ENCODE data around the gene METTL26. TPM values are rescaled to one million over a fixed set of nuclear protein-coding genes. Genes with fewer than 3 reads are reported as not detected.

Gene METTL26
- total RNA-seq: 10 to 100 TPM; 18.8 to 32.3 (median 24.4) TPM
- 100 to 1,000 TPM in 1 of 2 donors, 10 to 100 TPM in 1; 87.6 to 130 TPM for polyA plus RNA-seq

DNA sequence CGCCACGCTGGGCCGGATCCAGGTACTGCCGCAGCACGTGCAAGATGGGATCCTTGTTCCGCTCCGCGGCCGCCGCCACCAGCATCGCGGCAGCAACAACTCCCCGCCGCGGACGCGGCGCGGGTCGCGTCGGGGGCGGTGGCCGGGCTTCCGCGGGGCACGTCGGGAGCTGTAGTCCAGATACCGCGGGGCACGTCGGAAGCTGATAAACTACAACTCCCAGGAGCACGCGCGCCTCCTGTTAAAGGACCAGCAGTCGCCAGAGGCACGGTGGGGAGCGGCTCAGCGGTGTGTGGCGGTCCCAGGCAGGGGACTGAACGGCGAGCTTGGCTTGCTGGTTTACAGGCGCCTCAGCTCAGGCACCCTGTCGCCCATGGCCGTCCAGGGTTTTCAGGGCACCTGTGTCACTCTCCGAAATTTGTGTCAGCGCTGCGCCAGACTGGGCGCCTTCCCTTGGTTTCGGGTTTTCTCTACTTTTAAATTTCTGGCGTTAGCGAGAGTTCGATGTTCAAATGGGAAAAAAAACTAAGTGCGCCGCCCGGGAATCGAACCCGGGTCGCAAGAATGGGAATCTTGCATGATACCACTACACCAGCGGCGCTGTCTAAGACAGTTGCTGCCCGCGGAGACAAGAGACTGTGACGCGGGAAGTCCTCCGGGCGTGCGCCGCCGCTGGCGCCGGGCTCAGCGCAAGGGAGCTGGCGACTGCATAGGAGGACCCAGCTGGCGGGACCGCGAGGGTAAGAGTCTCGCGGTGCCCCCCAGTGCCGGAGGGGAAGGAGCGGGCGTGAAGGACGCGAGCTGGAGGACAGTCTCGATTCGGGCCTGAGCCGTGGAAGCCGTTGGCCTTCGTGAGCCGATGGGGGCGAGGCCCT lies at the start of gene METTL26:
Gene METTL26 (minus strand): TSS at position 100 of the 875 bp plus-strand sequence. CDS start 15 bp downstream, at position 85.
- peaks cover 8 to 11% (median 10%) of the 10 kb centered on the region in 3 donors for H3K4me1 ChIP-seq
- DNase-seq: peak; percentile 93 to 98 (median 95)
- TF ChIP-seq, protein P1, sequence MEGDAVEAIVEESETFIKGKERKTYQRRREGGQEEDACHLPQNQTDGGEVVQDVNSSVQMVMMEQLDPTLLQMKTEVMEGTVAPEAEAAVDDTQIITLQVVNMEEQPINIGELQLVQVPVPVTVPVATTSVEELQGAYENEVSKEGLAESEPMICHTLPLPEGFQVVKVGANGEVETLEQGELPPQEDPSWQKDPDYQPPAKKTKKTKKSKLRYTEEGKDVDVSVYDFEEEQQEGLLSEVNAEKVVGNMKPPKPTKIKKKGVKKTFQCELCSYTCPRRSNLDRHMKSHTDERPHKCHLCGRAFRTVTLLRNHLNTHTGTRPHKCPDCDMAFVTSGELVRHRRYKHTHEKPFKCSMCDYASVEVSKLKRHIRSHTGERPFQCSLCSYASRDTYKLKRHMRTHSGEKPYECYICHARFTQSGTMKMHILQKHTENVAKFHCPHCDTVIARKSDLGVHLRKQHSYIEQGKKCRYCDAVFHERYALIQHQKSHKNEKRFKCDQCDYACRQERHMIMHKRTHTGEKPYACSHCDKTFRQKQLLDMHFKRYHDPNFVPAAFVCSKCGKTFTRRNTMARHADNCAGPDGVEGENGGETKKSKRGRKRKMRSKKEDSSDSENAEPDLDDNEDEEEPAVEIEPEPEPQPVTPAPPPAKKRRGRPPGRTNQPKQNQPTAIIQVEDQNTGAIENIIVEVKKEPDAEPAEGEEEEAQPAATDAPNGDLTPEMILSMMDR (IDR thresholded peaks at IDR 0.05): no peak
- peak; percentile 83 to 92 (median 87) for ATAC-seq
- peak within 1 kb of the TSS; percentile 83 to 97 (median 88) for H3K27ac ChIP-seq
- 0 to 1% methylated on average over 81 to 91 of the region's 91 CpGs for WGBS, 2 donors
- H3K9me3 ChIP-seq: no peaks in the 10 kb centered on the region
- H3K27me3 ChIP-seq: no peaks in the 10 kb centered on the region
- no peak for FAIRE-seq
- H3K4me3 ChIP-seq: peak within 1 kb of the TSS; percentile 72 to 84 (median 80)
- intact Hi-C loops (cut with DNase I): no loop called here
- H3K36me3 ChIP-seq: peaks cover 0 to 8% (median 0%) of the 10 kb centered on the region in 3 donors

DNA sequence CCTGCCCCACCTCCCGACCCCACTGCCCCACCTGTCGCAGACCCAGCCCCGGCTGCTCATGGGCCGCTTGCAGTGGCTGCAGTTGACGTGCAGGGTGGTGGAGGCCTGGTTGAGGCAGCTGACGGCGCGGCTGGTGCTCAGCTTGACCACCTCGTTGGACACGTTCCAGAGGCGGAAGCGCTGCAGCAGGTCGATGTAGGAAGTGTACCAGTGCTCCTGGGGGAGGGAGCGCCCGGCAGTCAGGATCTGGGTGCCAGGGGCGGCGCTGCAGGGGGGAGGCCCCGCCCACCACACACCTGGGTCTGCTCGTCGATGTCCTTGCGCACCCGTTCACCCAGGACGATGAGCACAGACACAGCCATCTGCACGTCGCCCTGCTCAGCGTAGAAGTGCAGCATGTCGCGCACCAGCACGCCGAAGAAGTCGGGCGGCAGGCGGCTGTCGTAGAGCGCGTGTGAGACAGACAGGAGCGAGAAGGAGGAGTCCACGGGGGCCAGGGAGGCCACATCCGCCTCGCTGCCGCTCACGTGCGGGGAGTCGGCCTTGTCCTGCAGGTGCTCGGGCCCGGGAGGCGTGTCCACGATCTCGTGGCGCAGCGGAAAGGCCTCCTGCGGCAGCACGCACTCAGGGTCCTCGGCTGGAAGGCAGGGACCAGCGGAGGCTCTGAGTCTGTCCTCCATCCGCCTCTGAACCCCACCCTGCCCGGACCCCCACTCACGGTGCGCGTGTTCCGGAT lies 49.0 kb upstream of the METTL26 start:
- ATAC-seq: no peak
- Histone ChIP-seq H3K4me1 (peaks cover 14 to 37% (median 33%) of the 10 kb centered on the region in 3 donors), H3K4me3 (peak overlapping the region; percentile 52 to 80 (median 72)), H3K36me3 (peaks cover 0 to 14% (median 13%) of the 10 kb centered on the region in 3 donors), H3K27me3 (no peaks in the 10 kb centered on the region), H3K27ac (peak overlapping the region in 1 of 4 donors; percentile 80), H3K9me3 (no peaks in the 10 kb centered on the region)
- WGBS, 2 donors: 88 to 89% methylated on average over 55 to 61 of the region's 61 CpGs
- TF ChIP-seq, protein P1 (IDR thresholded peaks at IDR 0.05): no peak
- intact Hi-C loops (cut with DNase I): no loop called here
- FAIRE-seq: no peak
- DNase-seq: peak in 3 of 6 donors; percentile 49 to 78 (median 64)

DNA sequence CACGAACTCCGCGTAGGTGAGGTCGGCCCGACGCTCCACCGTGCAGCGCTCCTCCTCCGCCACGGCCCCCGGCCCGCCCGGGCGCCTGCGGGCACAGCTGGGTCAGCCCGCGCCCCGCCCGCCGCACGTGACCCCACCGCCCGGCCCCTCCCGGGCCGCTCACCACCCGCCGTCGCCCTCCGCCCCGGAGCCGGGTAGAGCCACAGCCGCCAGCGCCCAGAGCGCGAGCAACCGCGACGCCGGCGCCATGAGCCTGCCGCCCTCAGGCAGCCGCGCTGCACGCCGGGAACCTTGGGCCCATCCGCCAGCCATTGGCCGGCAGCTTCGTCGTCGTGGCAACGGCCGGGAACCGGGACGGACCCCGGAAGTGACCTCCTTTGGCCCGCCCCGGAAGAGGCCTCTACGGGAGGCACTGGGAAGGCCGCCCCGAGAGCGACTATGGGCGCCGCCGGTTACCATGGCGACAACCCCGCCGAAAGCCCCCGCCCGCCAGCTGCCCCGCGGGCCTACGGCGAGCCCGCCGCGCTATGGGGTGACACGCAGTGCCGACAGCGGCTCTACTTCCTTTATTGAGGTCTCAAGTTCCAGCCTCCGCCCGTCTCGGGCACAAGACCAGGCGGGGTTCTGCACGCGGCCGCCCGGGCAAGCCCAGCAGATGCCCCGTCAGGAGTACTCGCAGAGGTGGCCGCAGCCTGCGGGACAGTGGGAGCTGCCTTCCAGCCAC lies 48.1 kb upstream of the METTL26 start, which contains the start of gene JMJD8:
Gene JMJD8 (minus strand): TSS at position 264 of the 724 bp plus-strand sequence. CDS start 15 bp downstream, at position 249.
- ATAC-seq (peak; percentile 70 to 80 (median 74)), FAIRE-seq (no peak), DNase-seq (peak; percentile 97 to 98 (median 98))
- intact Hi-C loops (cut with DNase I): no loop called here
- WGBS, 2 donors: 0 to 1% methylated on average over 55 to 91 of the region's 91 CpGs
- Histone ChIP-seq H3K27ac (peak within 1 kb of the TSS; percentile 54 to 81 (median 74)), H3K4me3 (peak within 1 kb of the TSS; percentile 52 to 80 (median 72)), H3K9me3 (no peaks in the 10 kb centered on the region), H3K27me3 (no peaks in the 10 kb centered on the region), H3K36me3 (peaks cover 0 to 14% (median 13%) of the 10 kb centered on the region in 3 donors), H3K4me1 (peaks cover 9 to 32% (median 28%) of the 10 kb centered on the region in 3 donors)
- TF ChIP-seq, protein P1 (IDR thresholded peaks at IDR 0.05): no peak

DNA sequence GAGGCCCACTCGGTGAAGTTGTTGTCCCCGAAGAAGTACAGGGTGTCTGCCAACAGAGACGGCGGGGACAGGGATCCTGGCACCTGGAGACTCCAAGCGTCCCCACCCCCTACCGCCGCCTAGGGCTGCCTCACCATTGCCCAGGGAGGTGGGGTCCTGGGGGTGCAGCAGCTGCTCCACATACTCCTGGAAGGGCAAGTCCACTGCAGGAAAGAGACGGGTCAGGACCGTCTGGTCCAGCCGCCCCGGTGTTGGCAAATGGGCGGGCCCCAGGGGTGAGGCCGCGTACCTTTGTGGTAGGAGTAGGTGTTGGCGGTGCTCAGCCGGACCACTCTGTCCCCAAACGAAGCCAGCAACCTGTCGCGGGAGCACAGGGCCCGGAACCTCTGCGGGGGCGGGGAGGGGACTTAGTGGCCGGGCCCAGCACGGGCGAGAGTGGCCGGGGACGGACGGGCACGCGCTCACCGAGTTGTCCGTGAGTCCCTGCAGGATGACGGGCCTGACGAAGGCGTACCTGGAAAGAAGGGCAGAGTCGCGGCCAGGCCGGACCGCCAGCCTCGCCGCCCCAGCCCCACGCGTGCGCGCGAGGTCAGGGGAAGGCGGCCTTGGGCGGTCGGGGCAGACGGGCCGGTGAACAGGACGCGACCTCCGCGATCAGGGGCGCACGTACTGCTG lies 47.4 kb upstream of the METTL26 start:
- peaks cover 0 to 14% (median 13%) of the 10 kb centered on the region in 3 donors for H3K36me3 ChIP-seq
- H3K27me3 ChIP-seq: no peaks in the 10 kb centered on the region
- H3K4me1 ChIP-seq: peaks cover 9 to 29% (median 24%) of the 10 kb centered on the region in 3 donors
- intact Hi-C loops (cut with DNase I): no loop called here
- WGBS, 2 donors: 9 to 12% methylated on average over 39 to 57 of the region's 57 CpGs
- no peaks in the 10 kb centered on the region for H3K9me3 ChIP-seq
- H3K4me3 ChIP-seq: peak overlapping the region; percentile 52 to 80 (median 72)
- DNase-seq: peak in 2 of 6 donors; percentile 32 to 86
- ATAC-seq: no peak
- H3K27ac ChIP-seq: peak overlapping the region in 3 of 4 donors; percentile 41 to 80 (median 54)
- TF ChIP-seq, protein P1 (IDR thresholded peaks at IDR 0.05): no peak
- no peak for FAIRE-seq
